DMS53 treated with DMSO at 0.1 percent for 48 hours (cell line): ENCODE measurements around the gene ZC2HC1B.

Source experiments
- DNase-seq: peaks from one replicate; lab custom pipeline; 2025; ENCODE audit not compliant: unreplicated experiment; lab: John Stamatoyannopoulos, UW

The ZC2HC1B gene

GRCh38 chr6:143961066-143961465 lies 96.8 kb downstream of the ZC2HC1B start:
- no peak for DNase-seq

- no peak for DNase-seq
Observed at GRCh38 chr6:143961886-143962878, 97.9 kb downstream of the ZC2HC1B start.

GRCh38 chr6:143963158-143963919 lies 99.1 kb downstream of the ZC2HC1B start:
- no peak for DNase-seq

GRCh38 chr6:143964674-143965081 lies 100.4 kb downstream of the ZC2HC1B start:
- no peak for DNase-seq

GRCh38 chr6:143965503-143966171 lies 101.4 kb downstream of the ZC2HC1B start:
- DNase-seq, result no peak

- DNase-seq, result no peak
Observed at GRCh38 chr6:143966312-143966711, 102.0 kb downstream of the ZC2HC1B start.

- no peak for DNase-seq
Observed at GRCh38 chr6:143967706-143968376, 103.6 kb downstream of the ZC2HC1B start.

GRCh38 chr6:143969077-143969476 lies 104.8 kb downstream of the ZC2HC1B start:
- DNase-seq, result no peak

- DNase-seq, result no peak
Observed at GRCh38 chr6:143970456-143971218, 106.4 kb downstream of the ZC2HC1B start.

- DNase-seq, result no peak
Observed at GRCh38 chr6:143971482-143972205, 107.4 kb downstream of the ZC2HC1B start.

GRCh38 chr6:143973097-143973966 lies 109.1 kb downstream of the ZC2HC1B start:
- no peak for DNase-seq

GRCh38 chr6:143974089-143974488 lies 109.8 kb downstream of the ZC2HC1B start:
- no peak for DNase-seq

- DNase-seq, result no peak
Observed at GRCh38 chr6:143976806-143977349, 112.6 kb downstream of the ZC2HC1B start.

- no peak for DNase-seq
Observed at GRCh38 chr6:143980921-143981320, 116.6 kb downstream of the ZC2HC1B start.

- DNase-seq, result no peak
Observed at GRCh38 chr6:143982968-143983367, 118.7 kb downstream of the ZC2HC1B start.

- no peak for DNase-seq
Observed at GRCh38 chr6:143984666-143985065, 120.4 kb downstream of the ZC2HC1B start.

- DNase-seq, result no peak
Observed at GRCh38 chr6:143986463-143987065, 122.3 kb downstream of the ZC2HC1B start.
